GM19043 (cell line): Measurements from ENCODE around the gene TBC1D1.

Experiments
- ATAC-seq: cut with Tn5 transposase; IDR thresholded peaks from one replicate; pipeline ENCODE4 v1.9.1; 2021; ENCODE audit warnings: low read depth; ENCODE audit not compliant: unreplicated experiment

The TBC1D1 gene

GRCh38 chr4:37889849-37890800 is 759 bp upstream of the TBC1D1 start:
- ATAC-seq = no peak

GRCh38 chr4:37891260-37892159 is 626 bp downstream of the TBC1D1 start:
- ATAC-seq = peak; percentile 47

DNA sequence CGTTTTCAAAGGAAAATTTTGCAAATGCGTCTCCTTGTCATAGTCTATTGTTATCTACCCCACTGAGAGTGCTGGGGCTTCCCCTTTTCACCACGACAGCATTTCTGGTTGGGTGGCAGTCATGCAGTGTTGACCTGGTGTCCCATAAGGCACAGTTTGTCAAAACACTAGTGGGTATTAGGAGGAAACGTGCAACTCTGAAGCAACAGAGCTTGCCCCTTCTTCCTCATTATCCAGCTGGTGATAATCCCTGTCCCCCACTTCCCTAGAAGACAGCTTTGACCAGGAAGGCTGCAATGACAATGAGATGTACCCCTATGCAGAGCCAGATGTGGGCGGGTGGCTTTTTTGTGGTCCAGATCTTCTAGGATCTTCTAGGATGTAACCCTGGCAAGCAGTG is 1.8 kb downstream of the TBC1D1 start:
- peak; percentile 45 for ATAC-seq

GRCh38 chr4:37893164-37893563 is 2.3 kb downstream of the TBC1D1 start:
- no peak for ATAC-seq

- ATAC-seq = no peak
Measured at GRCh38 chr4:37895271-37895670, 4.4 kb downstream of the TBC1D1 start.

DNA sequence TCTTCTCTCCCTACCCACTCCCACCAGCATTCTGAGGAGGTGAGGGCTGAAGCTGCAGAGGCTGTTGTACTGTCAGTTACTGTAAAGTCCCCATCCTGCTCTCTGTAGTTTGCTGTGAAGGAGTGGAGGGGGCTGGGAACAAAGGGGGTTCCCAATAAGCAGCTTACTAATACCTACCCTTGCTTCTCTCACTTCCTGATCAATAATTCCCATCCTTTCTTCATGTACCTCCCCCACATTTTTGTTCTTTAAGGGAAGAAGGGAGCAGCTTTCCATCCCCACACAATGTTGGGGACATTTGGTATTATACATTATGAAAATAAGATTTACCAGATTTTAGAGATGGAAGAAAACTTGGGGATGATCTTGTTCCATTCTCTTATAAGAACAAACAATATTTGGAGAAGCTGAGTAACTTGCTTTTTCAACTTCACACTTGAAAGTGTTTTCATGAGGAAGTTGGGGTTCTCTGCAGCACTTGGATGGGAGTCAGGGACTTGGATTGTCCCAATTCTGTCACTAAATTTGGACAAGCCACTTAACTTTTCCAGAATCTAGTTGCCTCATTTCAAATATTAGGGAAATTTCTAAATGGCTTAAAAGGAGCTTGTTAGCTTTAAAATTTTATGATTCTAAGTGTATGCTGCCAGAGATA is 5.4 kb downstream of the TBC1D1 start:
- no peak for ATAC-seq

DNA sequence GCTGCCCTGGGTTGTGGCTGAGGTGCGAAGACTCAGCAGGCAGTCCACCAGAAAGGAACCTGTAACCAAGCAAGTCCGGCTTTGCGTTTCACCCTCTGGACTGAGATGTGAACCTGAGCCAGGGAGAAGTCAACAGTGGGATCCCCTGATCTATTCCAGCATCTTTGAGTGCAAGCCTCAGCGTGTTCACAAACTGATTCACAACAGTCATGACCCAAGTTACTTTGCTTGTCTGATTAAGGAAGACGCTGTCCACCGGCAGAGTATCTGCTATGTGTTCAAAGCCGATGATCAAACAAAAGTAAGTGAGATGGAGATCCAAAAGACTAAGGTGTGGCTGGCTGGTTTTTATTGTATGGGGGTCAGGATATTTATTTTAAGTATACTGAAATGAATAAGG is 11.3 kb downstream of the TBC1D1 start:
- ATAC-seq = no peak

GRCh38 chr4:37902738-37903693 is 12.1 kb downstream of the TBC1D1 start:
- no peak for ATAC-seq

GRCh38 chr4:37903901-37904300 is 13.0 kb downstream of the TBC1D1 start:
- no peak for ATAC-seq

GRCh38 chr4:37904824-37905223 is 13.9 kb downstream of the TBC1D1 start:
- no peak for ATAC-seq

DNA sequence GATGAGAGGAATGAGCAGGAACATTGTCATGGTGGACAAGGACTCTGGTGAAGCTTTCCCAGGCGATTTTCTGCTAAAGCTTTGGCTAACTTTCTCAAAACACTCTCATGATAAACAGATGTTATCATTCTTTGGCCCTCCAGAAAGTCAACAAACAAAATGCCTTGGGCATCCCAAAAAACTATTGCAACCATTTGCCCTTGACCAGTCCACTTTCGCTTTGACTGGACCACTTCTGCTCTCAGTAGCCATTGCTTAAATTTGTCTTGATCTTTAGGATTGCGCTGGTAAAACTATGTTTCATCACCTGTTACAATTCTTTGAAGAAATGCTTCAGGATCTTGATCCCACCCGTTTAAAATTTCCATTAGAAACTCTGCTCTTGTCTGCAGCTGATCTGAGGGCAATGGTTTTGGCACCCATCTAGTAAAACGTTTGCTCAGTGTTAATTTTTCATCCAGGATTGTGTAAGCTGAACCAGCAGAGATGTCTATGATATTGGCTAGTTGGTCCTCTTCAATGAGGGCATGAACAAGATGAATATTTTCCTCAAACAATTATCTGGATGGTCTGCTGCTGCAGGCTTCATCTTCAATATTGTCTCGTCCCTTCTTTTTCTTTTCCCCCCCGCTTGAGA is 14.8 kb downstream of the TBC1D1 start:
- ATAC-seq = no peak

- no peak for ATAC-seq
Measured at GRCh38 chr4:37908488-37909331, 17.8 kb downstream of the TBC1D1 start.

- ATAC-seq = no peak
Measured at GRCh38 chr4:37909332-37910090, 18.6 kb downstream of the TBC1D1 start.

GRCh38 chr4:37910091-37910486 is 19.2 kb downstream of the TBC1D1 start:
- ATAC-seq = no peak

GRCh38 chr4:37914539-37914938 is 23.7 kb downstream of the TBC1D1 start:
- ATAC-seq = no peak

GRCh38 chr4:37917388-37917787 is 26.5 kb downstream of the TBC1D1 start:
- no peak for ATAC-seq

DNA sequence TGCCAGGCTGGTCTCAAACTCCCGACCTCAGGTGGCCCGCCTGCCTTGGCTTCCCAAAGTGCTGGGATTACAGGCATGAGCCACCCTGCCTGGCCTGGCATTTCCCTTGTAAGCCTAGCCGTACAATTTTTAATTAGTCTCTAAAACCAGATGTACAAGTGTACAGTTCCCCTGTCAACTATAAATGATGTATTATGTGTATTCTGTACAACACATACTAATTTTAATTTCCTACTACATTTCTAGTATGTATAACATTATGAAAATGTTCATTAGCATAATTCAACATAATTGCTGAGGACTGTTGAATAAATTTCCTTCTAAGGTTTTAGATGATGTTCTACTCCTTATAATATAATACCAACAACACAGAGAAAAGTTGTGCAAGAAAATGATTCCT is 27.8 kb downstream of the TBC1D1 start:
- ATAC-seq = no peak

- ATAC-seq = no peak
Measured at GRCh38 chr4:37922328-37922727, 31.4 kb downstream of the TBC1D1 start.
